Germinal center (tissue), 1 donor: ENCODE results near the gene WFDC5.

Source experiments
- DNase-seq: peaks from one replicate; pipeline ENCODE4 v3.0.0; 2012; ENCODE audit warnings: mixed read lengths, low spot score

WFDC5 gene

DNA sequence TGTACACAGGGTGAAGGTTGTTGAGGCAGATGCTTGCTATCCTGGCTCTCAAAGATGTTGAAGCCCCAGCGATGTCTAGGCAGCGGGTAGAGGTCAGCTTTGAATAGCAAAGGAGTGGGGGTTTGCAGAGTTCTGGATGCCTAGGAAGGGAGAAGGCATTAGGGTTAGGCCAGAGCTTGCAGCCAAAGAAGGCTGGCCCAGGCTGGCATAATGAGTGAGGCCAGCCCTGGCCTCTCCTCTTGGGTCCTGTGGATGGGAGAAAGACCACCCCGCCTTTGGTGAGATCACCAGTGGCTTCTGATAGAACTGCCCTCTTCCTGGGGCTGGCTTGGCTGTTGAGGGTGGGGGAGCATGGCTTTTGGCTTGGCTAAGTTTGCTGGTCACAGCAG is 406 bp upstream of the WFDC5 start:
- DNase-seq: no peak

DNA sequence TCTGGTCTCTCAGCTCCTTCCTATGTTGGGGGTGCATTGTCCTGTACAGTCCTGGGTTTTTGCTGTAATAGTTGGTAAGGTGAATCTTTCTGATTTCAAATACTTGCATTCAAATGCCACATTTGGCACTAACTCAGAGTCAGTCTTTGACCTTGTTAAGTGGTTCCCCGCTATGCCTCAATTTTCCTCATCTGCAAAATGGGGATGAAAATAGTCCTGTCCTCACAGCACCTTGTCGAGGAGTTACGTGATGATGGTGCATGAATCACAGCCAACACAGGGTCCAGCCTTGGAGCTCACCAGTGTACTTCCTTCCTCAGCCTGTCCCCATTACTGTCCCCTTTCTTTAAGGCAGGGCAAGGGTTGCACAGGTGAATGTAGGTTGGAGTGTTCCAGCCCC is 1.1 kb downstream of the WFDC5 start:
- no peak for DNase-seq

GRCh38 chr20:45112754-45113153 is 2.2 kb downstream of the WFDC5 start:
- no peak for DNase-seq

GRCh38 chr20:45111799-45112471 is 3.0 kb downstream of the WFDC5 start:
- DNase-seq: peak; percentile 41

GRCh38 chr20:45111285-45111684 is 3.7 kb downstream of the WFDC5 start:
- DNase-seq: no peak

GRCh38 chr20:45110301-45110700 is 4.7 kb downstream of the WFDC5 start:
- no peak for DNase-seq

GRCh38 chr20:45109634-45110033 is 5.3 kb downstream of the WFDC5 start:
- no peak for DNase-seq

DNA sequence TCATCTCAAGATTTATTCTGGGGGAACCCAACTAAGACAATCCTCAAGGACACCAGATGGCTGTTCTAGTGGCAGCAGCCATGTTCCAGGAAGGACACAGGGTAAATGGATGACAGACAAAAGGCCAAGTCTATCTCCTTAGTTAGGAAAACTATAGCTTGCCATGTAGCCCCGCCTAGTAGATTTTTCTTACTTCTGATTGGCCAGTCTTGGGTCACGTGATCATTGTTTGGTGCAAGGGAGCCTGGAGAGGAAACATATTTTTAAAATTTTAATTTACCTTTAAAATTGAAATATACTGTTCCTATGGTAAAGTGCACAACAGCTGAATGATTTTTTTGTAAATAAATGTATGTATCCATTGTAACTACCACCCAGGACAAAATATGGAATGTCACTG is 9.7 kb downstream of the WFDC5 start:
- DNase-seq: no peak

DNA sequence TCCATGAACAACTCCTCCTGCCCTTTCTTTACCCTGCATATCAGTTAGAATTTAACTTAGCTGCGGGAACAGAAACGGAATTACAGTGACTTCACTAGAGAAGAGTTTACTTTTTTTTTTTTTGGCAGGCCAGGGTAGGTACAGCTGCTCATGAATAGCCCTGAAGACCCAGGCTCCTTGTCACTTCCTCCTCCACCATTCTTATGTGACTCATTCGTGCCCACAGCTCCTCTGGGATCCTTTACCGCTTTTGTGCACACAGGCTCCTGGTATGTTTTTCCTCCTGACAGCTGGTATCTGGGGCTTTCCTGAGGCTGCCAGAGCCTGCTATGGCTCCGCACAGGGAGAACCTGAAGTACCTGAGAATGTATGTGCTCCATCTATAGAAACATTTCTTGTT is 10.2 kb downstream of the WFDC5 start:
- no peak for DNase-seq

- no peak for DNase-seq
Observed at GRCh38 chr20:45103072-45103471, 11.9 kb downstream of the WFDC5 start.

GRCh38 chr20:45101333-45101850 is 13.6 kb downstream of the WFDC5 start:
- DNase-seq: no peak

GRCh38 chr20:45100563-45101245 is 14.3 kb downstream of the WFDC5 start, which contains the start of gene KCNS1:
KCNS1 (minus strand) TSS chr20:45101127; CDS start chr20:45099236, 1,891 bp downstream.
- peak; percentile 25 for DNase-seq

DNA sequence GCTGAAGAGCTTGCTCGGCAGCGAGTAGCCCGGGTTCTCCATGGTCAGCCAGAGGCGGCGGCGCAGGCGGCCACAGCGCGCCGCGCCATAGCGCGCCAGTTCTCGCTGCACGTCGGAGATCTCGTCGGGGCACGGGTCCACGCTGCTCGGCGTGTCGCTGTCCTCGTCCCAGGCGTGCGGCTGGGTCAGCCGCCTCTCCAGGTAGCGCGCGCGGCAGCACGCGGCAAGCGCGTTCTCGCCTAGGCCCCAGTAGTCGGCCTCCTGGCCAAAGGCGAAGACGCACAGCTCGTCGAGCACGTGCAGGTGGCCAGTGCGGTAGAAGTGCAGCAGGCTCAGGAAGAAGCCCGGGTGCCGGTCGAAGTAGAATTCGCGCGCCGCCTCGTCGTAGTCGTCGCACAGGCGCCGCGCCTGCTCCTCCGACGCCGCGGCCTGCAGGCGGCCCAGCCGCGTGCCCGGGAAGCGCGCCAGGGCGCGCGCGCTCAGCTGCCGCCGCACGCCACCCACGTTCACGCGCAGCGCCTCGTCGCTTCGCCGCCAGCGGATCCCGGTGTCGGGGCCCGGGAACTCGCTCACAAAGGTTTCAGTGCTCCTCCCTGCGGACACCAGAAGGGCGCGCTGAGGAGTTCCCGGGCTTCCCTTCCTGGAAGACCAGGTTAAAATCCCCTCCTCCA is 16.7 kb downstream of the WFDC5 start:
- peak; percentile 43 for DNase-seq

DNA sequence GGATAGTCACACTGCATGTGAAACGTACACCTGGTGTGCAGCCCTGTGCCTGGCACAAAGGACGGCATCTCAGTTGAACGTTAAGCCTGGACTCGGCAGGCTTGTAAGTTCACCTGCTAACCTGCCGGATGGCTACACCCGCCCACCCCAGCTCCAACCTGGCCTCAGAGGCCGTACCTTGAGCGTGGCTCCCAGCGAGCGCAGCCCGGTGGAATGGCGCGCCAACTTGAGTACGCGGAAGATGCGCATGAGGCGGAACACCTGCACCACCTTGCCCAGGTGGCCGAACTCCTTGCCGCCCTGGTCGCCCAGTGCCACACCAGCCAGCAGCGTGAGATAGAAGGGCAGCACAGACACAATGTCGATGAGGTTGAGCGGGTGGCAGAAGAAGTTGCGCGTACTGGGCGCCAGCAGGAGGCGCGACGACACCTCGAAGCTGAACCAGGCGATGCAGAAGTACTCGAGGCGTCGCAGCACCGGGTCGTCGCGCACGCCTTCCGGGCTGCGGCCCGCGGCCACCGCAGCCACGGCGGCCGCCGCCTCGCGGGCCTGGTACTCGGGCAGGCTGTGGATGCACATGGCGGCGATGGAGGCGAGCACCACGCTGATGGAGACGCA is 17.4 kb downstream of the WFDC5 start:
- DNase-seq: peak; percentile 79

DNA sequence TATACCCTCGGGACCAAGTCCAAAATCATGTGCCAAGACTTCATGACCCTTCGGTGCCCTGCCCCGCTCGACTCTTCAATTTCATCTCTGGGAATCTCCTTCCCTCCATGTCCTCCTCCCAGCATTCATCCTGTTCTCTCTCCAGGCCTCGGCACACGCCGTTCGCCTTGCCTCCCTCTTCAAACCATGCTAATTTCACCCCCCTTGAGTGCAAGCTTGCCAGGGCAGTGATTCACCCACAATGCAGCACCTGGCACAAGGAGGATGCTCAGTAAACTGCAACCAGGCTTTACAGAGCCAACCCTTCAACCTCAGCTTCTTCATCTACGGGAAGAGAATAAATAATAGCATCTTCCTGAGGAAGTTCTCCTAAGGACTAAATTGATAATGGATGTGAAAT is 18.2 kb downstream of the WFDC5 start:
- DNase-seq: no peak

- peak; percentile 69 for DNase-seq
Observed at GRCh38 chr20:45095805-45096238, 19.2 kb downstream of the WFDC5 start.

- no peak for DNase-seq
Observed at GRCh38 chr20:45094864-45095574, 20.0 kb downstream of the WFDC5 start.

DNA sequence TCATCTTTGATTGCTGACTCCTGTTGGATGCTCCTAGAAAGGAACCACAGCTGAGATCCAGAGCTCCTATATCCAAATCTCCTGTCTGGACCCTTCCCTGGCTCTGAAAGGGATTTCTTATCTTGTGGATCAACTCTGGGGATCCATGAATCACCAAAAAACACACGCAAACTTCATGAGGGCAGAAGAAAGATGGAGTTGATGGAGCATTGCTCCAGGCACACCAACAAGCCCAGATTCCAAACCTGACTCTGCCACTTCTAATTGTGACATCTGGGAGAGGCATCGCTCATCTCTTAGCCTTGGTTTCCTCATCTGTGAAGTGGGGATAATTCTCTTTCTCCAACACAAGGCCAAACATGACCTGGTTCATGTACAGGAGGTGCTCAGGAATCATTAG is 20.8 kb downstream of the WFDC5 start:
- no peak for DNase-seq

DNA sequence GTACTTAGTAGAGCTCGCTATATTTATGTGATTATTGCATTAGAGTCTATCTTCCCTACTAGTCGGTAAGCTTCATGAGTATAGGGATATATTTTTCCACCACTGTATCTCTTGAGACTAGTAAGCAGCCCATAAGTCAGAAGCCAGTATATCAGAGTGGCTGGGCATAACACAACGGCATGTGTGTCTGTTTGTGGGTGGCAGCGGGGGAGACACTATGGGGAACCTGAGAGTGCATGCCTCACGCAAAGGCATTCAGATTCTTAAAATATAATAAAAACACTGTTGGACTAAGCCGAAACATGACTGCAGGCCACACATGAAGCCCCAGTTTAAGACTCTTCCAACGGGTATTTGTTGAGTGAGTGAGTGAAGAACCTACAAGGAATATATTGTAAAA is 22.1 kb downstream of the WFDC5 start:
- no peak for DNase-seq

DNA sequence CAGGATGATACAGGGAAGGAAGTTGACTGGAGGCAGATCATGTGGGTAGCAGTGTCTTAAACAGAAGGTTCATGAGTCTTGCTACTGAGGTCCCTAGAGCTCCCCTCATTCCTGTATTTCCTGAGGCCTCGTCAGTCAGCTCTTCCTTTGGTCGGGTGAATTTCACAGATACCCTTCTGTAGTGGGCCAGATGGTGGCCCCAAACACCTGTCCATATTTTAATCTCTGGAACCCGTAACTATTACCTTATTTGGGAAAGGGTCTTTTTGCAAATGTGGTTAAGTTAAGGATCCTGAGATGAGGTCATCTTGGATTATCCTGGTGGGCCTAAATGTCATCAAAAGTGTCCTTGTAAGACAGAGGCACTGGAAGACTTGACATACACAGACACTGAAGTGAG is 23.6 kb downstream of the WFDC5 start:
- no peak for DNase-seq

DNA sequence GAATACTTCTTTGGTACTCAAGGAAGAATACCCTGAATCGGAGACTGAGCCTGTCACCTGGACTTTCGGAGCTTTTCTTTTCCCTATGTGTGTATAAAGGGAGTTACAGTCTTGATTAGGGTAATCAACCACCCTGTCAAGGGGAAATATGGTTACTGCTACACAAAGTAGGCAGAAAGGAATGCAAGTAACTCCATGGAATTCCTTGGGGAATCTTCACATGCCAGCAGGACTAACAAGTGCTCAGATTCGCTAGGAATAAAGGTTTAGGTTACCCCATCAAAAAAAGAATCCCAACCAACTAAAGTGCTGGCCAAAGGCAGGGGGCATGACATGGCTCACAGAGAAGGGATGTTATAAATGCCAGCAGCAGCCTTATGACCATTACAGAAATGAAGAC is 24.5 kb downstream of the WFDC5 start:
- no peak for DNase-seq

GRCh38 chr20:45088247-45088646 is 26.7 kb downstream of the WFDC5 start:
- no peak for DNase-seq
